Measurements from ENCODE around the gene NHSL2. TPM values are rescaled to one million over a fixed set of nuclear protein-coding genes. Genes with fewer than 3 reads are reported as not detected.

The NHSL2 gene
- total and polyA plus RNA-seq, 2 experiments from 2014 or later: 4.7 to 9.5 TPM

DNA sequence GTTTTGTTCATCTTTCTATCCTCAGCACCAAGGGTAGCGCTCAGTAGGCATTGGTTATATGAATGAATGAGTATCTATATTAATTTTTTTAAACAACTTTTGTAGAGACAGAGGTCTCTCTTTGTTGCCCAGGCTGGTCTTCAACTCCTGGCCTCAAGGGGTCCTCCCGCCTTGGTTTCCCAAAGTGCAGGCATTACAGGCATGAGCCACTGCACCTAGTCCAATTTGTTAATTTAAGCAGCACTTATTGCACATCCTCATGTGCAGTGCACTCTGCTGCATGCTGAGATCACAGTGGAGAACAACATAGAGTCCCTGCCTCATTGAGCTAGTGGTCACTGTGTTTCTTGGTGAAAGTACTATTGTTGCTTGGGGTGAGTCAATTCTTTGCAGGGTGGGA lies 94.4 kb downstream of the NHSL2 start (continued):
- no peak for TF ChIP-seq POLR2AphosphoS5 (IDR thresholded peaks at IDR 0.05; ENCODE audit: low read depth)
- TF ChIP-seq ZNF331 (CRISPR knock-in tag; IDR thresholded peaks at IDR 0.05; ENCODE audit: low read depth): no peak
- no peak for TF ChIP-seq EZH2 (IDR thresholded peaks at IDR 0.05; ENCODE audit: low read depth, unreplicated experiment)
- TF ChIP-seq, protein P1, sequence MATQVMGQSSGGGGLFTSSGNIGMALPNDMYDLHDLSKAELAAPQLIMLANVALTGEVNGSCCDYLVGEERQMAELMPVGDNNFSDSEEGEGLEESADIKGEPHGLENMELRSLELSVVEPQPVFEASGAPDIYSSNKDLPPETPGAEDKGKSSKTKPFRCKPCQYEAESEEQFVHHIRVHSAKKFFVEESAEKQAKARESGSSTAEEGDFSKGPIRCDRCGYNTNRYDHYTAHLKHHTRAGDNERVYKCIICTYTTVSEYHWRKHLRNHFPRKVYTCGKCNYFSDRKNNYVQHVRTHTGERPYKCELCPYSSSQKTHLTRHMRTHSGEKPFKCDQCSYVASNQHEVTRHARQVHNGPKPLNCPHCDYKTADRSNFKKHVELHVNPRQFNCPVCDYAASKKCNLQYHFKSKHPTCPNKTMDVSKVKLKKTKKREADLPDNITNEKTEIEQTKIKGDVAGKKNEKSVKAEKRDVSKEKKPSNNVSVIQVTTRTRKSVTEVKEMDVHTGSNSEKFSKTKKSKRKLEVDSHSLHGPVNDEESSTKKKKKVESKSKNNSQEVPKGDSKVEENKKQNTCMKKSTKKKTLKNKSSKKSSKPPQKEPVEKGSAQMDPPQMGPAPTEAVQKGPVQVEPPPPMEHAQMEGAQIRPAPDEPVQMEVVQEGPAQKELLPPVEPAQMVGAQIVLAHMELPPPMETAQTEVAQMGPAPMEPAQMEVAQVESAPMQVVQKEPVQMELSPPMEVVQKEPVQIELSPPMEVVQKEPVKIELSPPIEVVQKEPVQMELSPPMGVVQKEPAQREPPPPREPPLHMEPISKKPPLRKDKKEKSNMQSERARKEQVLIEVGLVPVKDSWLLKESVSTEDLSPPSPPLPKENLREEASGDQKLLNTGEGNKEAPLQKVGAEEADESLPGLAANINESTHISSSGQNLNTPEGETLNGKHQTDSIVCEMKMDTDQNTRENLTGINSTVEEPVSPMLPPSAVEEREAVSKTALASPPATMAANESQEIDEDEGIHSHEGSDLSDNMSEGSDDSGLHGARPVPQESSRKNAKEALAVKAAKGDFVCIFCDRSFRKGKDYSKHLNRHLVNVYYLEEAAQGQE (IDR thresholded peaks at IDR 0.05; ENCODE audit: unreplicated experiment): no peak
- no peak for TF ChIP-seq ZNF114 (CRISPR knock-in tag; IDR thresholded peaks at IDR 0.05)
- TF ChIP-seq STAT1 (IDR thresholded peaks at IDR 0.05; ENCODE audit: unreplicated experiment): no peak

DNA sequence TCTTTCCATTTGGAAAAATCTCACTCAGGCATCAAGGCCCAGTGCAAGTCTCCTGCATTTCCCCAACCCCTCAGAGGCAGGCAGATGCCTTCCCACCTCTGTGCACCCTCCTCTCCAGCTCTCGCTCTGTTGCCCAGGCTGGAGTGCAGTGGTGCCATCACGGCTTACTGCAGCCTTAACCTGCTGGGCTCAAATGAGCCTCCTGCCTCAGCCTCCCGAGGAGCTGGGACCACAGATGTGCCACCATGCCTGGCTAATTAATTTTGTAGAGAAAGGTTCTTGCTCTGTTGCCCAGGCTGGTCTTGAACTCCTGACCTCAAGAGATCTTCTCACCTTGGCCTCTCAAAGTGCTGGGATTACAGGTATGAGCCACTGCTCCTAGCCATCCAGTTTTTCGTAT lies 95.8 kb downstream of the NHSL2 start:
- DNase-seq (ENCODE audit: low spot score) (no peak), ATAC-seq (no peak)
- Histone ChIP-seq H3K27me3 (ENCODE audit: insufficient read depth) (no peaks in the 10 kb centered on the region), H3K4me1 (ENCODE audit: insufficient read depth) (peaks cover 14% of the 10 kb centered on the region), H3K36me3 (ENCODE audit: insufficient read depth) (no peaks in the 10 kb centered on the region), H4K20me1 (replicated peaks; ENCODE audit: insufficient read depth) (no peaks in the 10 kb centered on the region), H3K79me2 (replicated peaks; ENCODE audit: insufficient read depth) (peaks cover 9% of the 10 kb centered on the region), H3F3A (replicated peaks; ENCODE audit: low read depth) (no peaks in the 10 kb centered on the region), H3K27ac (ENCODE audit: low read depth) (no peak overlapping the region), H3K9me2 (ENCODE audit: insufficient read depth) (no peaks in the 10 kb centered on the region), H3K4me3 (no peak overlapping the region), H2AFZ (no peak overlapping the region), H3K4me2 (no peak overlapping the region)
- peaks cover 29% of the 10 kb centered on the region for H3K4me1 Mint-ChIP-seq
- peaks cover 3% of the 10 kb centered on the region for H3K27me3 Mint-ChIP-seq (ENCODE audit: insufficient read depth, low read depth, poor library complexity)
- H3K36me3 Mint-ChIP-seq (ENCODE audit: low read depth): peaks cover 25% of the 10 kb centered on the region; the same call in 2 of the 3 replicates
- TF ChIP-seq, protein P2, sequence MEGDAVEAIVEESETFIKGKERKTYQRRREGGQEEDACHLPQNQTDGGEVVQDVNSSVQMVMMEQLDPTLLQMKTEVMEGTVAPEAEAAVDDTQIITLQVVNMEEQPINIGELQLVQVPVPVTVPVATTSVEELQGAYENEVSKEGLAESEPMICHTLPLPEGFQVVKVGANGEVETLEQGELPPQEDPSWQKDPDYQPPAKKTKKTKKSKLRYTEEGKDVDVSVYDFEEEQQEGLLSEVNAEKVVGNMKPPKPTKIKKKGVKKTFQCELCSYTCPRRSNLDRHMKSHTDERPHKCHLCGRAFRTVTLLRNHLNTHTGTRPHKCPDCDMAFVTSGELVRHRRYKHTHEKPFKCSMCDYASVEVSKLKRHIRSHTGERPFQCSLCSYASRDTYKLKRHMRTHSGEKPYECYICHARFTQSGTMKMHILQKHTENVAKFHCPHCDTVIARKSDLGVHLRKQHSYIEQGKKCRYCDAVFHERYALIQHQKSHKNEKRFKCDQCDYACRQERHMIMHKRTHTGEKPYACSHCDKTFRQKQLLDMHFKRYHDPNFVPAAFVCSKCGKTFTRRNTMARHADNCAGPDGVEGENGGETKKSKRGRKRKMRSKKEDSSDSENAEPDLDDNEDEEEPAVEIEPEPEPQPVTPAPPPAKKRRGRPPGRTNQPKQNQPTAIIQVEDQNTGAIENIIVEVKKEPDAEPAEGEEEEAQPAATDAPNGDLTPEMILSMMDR (conservative IDR thresholded peaks at IDR 0.05; ENCODE audit: low read depth in 2 of 2): no peak
- TF ChIP-seq EZH2 (IDR thresholded peaks at IDR 0.05; ENCODE audit: low read depth, unreplicated experiment): no peak
- no peak for TF ChIP-seq POLR2AphosphoS5 (IDR thresholded peaks at IDR 0.05; ENCODE audit: low read depth)
- H3K4me3 Mint-ChIP-seq: no peak overlapping the region
- H3K27ac Mint-ChIP-seq: no peak overlapping the region
- H3K9me3 Mint-ChIP-seq: no peaks in the 10 kb centered on the region

DNA sequence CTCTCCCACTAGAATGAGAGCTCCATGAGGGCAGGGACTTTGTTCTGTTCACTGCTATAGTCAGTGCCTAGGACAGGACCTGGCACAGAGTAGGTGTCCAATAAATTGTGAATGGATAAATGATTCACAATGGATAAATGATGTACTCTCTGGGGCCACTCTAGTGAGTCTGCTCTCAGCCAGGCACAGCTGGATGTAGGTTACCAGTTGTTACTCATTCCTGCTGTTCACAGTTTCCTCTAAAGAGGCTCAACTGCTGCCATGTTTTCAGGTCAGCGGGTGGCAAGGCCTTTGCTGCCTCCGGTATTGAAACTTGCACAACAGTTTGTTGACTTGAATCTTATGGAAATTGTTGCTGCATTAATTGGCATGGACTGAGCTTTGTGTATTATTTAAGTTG lies 99.1 kb downstream of the NHSL2 start:
- H3F3A ChIP-seq (replicated peaks; ENCODE audit: low read depth): no peaks in the 10 kb centered on the region
- Mint-ChIP-seq H3K4me3 (no peak overlapping the region), H3K27ac (no peak overlapping the region)
- TF ChIP-seq JUNB (IDR thresholded peaks at IDR 0.05; ENCODE audit: unreplicated experiment) (no peak), EZH2 (IDR thresholded peaks at IDR 0.05; ENCODE audit: low read depth, unreplicated experiment) (no peak)
- TF ChIP-seq, protein P3, sequence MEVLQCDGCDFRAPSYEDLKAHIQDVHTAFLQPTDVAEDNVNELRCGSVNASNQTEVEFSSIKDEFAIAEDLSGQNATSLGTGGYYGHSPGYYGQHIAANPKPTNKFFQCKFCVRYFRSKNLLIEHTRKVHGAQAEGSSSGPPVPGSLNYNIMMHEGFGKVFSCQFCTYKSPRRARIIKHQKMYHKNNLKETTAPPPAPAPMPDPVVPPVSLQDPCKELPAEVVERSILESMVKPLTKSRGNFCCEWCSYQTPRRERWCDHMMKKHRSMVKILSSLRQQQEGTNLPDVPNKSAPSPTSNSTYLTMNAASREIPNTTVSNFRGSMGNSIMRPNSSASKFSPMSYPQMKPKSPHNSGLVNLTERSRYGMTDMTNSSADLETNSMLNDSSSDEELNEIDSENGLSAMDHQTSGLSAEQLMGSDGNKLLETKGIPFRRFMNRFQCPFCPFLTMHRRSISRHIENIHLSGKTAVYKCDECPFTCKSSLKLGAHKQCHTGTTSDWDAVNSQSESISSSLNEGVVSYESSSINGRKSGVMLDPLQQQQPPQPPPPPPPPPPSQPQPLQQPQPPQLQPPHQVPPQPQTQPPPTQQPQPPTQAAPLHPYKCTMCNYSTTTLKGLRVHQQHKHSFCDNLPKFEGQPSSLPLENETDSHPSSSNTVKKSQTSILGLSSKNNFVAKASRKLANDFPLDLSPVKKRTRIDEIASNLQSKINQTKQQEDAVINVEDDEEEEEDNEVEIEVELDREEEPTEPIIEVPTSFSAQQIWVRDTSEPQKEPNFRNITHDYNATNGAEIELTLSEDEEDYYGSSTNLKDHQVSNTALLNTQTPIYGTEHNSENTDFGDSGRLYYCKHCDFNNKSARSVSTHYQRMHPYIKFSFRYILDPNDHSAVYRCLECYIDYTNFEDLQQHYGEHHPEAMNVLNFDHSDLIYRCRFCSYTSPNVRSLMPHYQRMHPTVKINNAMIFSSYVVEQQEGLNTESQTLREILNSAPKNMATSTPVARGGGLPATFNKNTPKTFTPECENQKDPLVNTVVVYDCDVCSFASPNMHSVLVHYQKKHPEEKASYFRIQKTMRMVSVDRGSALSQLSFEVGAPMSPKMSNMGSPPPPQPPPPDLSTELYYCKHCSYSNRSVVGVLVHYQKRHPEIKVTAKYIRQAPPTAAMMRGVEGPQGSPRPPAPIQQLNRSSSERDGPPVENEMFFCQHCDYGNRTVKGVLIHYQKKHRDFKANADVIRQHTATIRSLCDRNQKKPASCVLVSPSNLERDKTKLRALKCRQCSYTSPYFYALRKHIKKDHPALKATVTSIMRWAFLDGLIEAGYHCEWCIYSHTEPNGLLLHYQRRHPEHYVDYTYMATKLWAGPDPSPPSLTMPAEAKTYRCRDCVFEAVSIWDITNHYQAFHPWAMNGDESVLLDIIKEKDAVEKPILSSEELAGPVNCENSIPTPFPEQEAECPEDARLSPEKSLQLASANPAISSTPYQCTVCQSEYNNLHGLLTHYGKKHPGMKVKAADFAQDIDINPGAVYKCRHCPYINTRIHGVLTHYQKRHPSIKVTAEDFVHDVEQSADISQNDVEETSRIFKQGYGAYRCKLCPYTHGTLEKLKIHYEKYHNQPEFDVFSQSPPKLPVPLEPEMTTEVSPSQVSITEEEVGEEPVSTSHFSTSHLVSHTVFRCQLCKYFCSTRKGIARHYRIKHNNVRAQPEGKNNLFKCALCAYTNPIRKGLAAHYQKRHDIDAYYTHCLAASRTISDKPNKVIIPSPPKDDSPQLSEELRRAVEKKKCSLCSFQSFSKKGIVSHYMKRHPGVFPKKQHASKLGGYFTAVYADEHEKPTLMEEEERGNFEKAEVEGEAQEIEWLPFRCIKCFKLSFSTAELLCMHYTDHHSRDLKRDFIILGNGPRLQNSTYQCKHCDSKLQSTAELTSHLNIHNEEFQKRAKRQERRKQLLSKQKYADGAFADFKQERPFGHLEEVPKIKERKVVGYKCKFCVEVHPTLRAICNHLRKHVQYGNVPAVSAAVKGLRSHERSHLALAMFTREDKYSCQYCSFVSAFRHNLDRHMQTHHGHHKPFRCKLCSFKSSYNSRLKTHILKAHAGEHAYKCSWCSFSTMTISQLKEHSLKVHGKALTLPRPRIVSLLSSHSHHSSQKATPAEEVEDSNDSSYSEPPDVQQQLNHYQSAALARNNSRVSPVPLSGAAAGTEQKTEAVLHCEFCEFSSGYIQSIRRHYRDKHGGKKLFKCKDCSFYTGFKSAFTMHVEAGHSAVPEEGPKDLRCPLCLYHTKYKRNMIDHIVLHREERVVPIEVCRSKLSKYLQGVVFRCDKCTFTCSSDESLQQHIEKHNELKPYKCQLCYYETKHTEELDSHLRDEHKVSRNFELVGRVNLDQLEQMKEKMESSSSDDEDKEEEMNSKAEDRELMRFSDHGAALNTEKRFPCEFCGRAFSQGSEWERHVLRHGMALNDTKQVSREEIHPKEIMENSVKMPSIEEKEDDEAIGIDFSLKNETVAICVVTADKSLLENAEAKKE (CRISPR knock-in tag; IDR thresholded peaks at IDR 0.05): no peak

More for the DNA sequence above, 99.1 kb downstream of the NHSL2 start:
- Histone ChIP-seq H3K79me2 (replicated peaks; ENCODE audit: insufficient read depth) (no peaks in the 10 kb centered on the region), H3K27ac (ENCODE audit: low read depth) (no peak overlapping the region), H4K20me1 (replicated peaks; ENCODE audit: insufficient read depth) (no peaks in the 10 kb centered on the region), H3K36me3 (ENCODE audit: insufficient read depth) (no peaks in the 10 kb centered on the region), H3K9me2 (ENCODE audit: insufficient read depth) (no peaks in the 10 kb centered on the region), H2AFZ (no peak overlapping the region), H3K4me3 (no peak overlapping the region), H3K4me1 (ENCODE audit: insufficient read depth) (peaks cover 5% of the 10 kb centered on the region; the same call in 1 of the 2 replicates), H3K4me2 (no peak overlapping the region), H3K27me3 (ENCODE audit: insufficient read depth) (no peaks in the 10 kb centered on the region)
- H3K36me3 Mint-ChIP-seq (ENCODE audit: low read depth): peaks cover 35% of the 10 kb centered on the region; the same call in 2 of the 3 replicates
- DNase-seq (ENCODE audit: low spot score): no peak
- H3K4me1 Mint-ChIP-seq: peaks cover 12% of the 10 kb centered on the region
- no peak for ATAC-seq
- peaks cover 3% of the 10 kb centered on the region for H3K27me3 Mint-ChIP-seq (ENCODE audit: insufficient read depth, low read depth, poor library complexity)
- H3K9me3 Mint-ChIP-seq: no peaks in the 10 kb centered on the region

Data from GM23338 (cell line).